GM19043 (cell line): Measurements from ENCODE around the gene SKAP1.
"Not testable (repeated sequence)": the region's sequence is repeated elsewhere in the genome, so short reads cannot be mapped to it uniquely, and the experiment has no call there.

Experiments used
- ATAC-seq: cut with Tn5 transposase; IDR thresholded peaks from one replicate; pipeline ENCODE4 v1.9.1; 2021; ENCODE audit warnings: low read depth; ENCODE audit not compliant: unreplicated experiment

SKAP1 gene

GRCh38 chr17:48229936-48230335 lies 200.1 kb downstream of the SKAP1 start:
- ATAC-seq, result no peak

DNA sequence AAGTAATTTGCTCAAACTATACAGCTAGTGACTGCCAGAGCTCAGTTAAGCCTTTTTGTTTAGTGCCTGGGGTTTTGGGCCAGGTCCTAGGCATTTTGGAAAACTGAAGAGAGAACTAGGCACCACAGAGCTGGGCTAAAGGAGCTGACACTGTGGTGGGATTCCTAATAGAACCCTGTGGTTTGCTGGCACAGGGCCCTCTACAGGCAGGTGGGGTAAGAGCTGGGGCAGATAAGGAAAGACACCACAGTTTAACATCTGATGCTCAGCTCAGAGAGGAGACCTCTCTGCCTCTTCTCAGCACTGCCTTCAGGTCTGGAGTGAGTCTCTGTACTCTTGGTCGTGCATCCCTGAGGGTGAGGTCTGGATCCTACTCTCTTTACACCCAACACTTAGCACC lies 201.3 kb downstream of the SKAP1 start:
- ATAC-seq, result no peak

DNA sequence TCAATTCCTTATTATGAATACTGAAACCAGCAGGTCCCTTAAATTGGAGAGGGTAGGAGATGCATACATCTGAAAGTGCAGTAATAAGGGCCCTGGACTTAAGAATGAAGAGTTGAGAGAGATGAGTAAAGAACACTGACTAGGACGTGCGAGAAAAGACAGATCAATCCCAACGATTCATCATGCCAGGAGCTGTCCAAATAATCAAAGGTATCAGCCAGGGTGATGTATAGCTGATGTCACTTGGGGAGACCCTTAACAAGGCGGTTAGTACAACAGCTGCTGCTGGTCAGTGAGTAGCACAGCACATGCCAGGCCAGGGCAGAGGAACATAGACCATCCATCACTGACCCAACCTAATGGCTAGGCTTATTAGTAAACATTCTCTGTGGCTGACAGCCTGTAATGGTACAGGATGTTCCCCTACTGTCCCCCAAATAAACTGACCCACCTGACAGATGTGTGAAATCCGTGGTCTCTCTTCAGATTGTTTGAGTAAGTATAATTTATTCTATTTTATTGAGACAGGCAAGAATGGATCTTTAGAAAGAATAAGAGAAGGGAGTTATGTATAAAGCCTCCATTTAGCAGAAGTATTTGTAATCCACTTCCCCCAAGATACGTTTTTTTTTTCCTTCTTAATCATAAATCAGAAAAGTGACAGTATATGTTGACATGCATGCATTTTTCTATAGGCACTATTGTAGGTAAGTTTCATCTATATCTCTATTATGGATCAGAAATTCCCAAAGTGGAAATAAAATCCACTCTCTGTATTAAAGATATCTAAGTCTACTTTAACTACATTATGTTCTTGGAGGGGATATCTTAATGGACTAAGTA lies 204.1 kb downstream of the SKAP1 start:
- no peak for ATAC-seq

GRCh38 chr17:48223945-48224344 lies 206.1 kb downstream of the SKAP1 start:
- ATAC-seq, result no peak

DNA sequence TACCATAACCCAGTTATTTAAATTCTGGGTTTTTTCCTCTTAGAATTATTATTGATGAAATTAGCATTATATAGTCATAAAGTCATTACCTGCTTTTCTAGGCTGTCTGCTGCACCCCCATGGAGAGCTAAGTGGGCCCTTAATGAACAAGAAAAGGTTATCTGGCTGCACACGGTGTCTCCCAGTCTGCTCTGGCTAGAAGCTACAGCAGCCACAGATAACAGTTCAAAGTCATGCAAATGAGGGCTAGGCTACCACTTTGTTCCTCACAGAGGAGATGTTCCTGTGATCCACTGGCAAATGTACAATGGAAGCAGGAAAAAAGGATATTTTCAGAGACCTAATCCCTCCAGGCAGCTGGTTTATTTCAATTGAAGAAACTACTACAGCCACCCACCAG lies 210.4 kb downstream of the SKAP1 start:
- no peak for ATAC-seq

GRCh38 chr17:48215583-48216139 lies 214.4 kb downstream of the SKAP1 start:
- ATAC-seq, result no peak

DNA sequence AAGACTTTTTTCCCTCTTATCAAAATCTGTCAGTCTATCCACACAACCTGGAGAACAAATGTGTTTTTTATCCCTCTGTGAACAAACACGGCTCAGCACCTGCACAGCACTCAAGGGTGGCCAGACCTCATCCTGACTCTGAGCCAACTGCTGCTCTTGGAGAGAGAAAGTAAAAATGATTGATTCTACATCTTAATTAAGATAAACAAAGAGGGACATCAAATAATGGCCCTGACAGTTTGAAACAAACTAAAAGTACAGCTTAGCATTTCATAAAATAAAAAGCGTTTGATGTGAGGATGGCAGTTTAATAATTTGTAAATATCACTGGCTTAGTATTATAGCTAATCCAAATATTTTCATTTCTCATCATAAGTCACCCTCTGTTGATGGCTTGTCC lies 216.2 kb downstream of the SKAP1 start:
- ATAC-seq, result no peak

DNA sequence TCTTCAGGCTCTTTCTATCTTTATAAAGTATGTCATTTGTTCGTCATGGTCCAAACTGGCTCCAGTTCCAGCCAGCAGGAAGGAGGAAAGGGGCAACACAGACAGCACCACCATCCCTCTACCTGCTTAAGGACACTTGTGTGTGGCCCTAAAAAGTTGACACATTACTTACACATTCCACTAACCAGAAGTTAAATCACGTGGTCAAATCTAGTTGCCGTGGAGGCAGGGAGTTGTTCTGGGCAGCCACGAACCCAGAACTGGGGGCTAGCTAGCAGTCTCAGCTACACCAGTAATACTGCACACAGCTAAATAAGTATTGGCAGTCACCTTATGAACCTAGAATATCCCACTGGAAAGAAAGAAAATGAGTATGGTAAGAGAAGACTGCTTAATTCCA lies 218.2 kb downstream of the SKAP1 start:
- no peak for ATAC-seq

- ATAC-seq, result no peak
These were observed 219.0 kb downstream of the SKAP1 start for GRCh38 chr17:48211011-48211410.

DNA sequence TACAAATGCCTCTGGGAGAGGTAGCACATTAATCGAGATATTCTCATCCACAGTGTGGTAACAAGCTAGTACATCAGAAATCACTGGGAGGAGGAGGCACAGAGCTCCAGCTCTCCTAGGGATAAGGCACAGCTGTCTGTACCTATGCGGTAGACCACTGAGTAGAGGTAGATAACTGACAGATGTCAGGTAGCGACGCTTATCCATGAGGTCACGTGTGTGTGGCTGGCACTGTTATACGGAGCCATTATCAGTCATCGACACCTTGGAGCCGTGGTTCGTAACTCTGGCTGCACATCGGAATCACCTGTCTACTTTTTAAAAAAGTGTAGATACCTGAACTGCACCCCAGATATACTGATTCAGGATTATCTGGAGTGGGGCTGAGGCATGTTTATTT lies 220.0 kb downstream of the SKAP1 start:
- no peak for ATAC-seq

DNA sequence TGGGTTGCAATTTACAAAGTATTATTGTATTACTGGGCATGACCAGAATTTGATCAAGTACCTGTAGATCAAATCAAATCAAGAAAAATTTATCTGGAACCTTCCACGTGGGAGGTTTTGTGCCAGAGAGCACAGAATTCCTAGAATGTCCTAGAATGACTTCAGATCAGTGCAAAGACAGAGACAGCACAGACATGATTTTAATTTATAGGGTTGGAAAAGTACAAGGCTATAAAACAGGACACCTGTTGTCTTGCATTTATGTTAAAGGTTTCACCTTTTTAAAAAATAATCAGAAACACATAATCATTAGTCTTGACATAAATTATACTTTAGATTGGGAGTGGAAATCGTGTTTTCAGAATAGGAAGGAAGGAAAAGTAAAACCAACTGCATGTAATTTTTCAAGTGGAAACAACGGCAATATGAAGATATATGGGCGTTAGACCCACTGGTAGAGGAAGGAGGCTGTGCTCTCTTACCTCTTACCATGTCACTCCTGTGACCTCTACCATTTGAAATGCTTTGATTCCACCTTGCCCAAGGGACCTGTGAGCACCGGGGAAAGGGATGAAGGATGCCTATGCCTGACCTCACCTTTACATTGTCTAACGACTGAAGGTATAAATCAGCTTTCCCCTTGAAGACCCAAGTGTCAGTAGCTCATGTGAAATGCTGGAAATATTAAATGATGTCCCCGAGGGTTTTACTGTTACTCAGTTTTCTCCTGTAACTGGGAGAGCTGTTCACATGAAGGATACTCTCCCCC lies 222.1 kb downstream of the SKAP1 start:
- ATAC-seq, result no peak

- not testable (repeated sequence) for ATAC-seq
These were observed 223.0 kb downstream of the SKAP1 start for GRCh38 chr17:48207036-48207435.

DNA sequence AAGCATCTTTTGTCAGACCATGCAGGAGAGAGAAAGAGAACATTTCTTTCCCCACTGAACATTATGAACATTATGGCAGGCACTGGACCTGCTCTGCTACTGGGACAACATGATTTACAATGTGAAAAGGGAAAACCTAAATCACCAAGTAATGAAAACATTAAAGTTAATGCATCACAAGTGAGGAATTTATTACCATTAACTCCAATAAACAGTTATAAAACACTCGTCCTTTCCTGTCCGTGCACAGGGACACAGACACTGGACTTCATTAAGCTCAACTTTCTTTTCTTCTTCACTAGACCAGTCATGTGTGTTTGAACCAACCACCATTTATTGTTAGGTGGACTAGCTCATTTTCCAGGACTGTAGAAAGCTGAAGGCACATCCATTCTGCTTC lies 227.1 kb downstream of the SKAP1 start:
- ATAC-seq, result no peak

DNA sequence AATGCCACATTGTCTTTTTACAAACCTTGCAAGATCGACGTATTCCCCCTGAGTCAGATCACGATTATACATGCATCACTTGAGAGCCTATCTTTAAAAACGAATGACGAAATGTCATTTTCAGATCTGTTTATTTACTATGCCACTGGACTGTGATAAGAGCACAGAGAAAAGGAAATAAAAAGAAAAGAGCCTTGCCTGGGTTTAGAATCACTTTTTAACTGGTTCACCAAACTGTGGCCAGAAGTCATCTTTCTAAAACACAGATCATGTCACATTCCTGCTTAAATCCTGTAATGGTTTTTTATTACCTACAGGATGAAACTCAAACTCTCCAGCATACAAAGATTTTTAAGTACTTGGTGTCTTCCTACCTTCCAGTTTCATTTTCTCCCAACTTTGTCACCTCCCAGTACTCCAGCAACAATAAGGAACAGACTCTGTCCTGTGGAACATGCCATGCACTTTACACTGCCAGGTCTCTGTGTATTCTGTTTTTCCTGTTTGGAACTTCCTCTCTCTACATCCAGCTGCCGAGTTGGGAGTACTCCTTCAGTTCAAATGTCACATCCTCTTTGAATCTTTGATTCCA lies 231.0 kb downstream of the SKAP1 start:
- ATAC-seq, result no peak

DNA sequence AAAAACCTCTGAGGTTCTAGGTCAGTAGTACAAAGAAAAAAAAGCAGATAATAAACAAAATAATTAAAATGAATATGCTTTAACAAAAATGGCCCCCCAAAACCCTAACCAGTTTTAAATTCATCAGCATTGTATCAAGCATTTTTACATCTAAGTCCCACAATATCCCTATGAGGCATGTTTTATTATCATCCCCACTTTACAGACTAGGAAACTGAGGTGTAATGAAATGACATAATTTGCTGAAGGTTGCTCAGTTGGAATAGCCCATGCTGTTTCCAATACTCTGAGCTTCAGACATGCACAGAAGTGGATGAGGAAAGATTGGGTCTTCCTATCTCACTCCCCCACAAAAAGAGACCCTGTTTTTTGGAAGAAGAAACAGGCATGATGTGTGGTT lies 234.1 kb downstream of the SKAP1 start:
- ATAC-seq, result no peak

GRCh38 chr17:48194097-48194550 lies 235.9 kb downstream of the SKAP1 start:
- ATAC-seq, result no peak

- ATAC-seq, result no peak
These were observed 237.7 kb downstream of the SKAP1 start for GRCh38 chr17:48192321-48192731.

GRCh38 chr17:48191362-48191761 lies 238.7 kb downstream of the SKAP1 start:
- no peak for ATAC-seq

- no peak for ATAC-seq
These were observed 239.1 kb downstream of the SKAP1 start for GRCh38 chr17:48190871-48191270.

GRCh38 chr17:48187872-48188608 lies 242.0 kb downstream of the SKAP1 start:
- no peak for ATAC-seq
